T-helper 1 cell treated with Interleukin-12 subunit alpha and Interleukin-12 subunit beta and Interleukin-4 antibody, amounts not matched to agents 30 ng/mL and 1 ng/mL, for 36 hours (primary cell): ENCODE data around the gene CIITA. TPM values are rescaled to one million over a fixed set of nuclear protein-coding genes. Genes with fewer than 3 reads are reported as not detected.

Experiments used
- intact Hi-C: fragments of 100-400 bp; cut with micrococcal nuclease; formaldehyde crosslinking; loops from one replicate; pipeline ENCODE4 v1.15.1; 2024
- total RNA-seq: library from RNA; stranded (reverse); gene quantifications from 2 replicates; pipeline ENCODE4 v1.2.3, GENCODE V29; 2022

CIITA gene
- total RNA-seq, 1 donor from 2014 or later, result 67.8 TPM

DNA sequence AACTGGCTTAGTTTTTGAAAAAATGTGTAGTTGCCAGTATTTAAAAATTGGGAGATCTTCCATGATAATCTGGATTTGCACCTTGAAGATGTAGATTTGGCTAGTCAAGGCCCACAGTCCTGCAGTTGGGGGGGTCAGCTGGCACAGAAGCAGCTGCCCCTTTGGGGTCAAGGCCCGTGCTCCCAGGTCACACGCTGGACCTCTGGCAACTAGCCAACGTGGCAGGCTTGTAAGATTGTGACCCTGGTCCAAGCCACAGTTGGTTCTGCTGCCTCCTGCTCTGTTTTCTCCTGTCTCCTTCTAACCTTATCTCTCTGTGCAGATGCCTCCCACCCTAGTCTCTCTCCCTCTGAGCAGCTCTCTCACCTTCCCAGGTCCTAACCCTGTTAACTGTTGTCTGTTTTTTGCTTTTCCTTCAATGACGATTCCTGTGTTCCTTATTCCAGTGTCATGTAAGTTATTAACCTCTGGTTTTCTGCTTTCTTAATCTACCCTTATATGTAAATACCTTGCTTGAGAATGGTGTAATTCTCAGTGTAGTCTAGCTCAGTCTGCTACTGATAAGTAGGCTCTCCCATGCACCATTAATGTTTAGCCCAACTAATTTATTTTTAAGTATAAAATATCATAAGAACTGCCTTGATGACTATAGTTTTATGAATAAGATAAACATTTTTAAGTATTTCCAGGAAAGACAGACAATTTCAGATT is 95.3 kb downstream of the CIITA start:
- intact Hi-C loops, result loop anchor here (2.0 kb wide), 1 partner anchor 383 kb away; no protein-coding TSS in a partner anchor

DNA sequence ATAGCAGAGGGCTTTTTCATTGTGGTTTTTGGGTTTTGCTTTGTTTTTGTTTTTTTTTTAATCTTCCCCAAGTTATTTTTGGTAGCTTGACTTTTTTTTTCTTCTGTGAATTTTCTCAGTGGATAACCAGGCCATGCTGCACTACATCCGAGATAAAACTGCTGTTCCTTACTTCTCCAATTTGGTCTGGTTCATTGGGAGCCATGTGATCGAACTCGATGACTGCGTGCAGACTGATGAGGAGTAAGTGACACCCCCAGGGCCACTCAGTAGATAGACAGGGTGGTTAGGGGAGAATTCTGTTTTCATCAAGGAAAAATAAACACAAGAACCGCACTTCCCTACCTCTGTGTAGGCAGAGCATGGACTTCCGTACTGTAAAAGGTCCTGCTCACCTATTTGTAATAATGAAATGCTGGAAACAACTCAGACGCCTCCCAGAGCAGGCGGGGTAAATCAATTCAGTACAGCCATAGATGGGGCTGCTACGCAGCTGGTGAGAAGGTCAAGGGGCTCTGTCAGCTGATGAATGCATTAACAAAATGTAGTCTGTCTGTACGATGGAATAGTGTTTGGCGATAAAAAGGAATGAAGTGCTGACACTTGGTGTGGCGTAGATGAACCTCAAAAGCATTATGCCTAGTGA is 95.9 kb downstream of the CIITA start:
- intact Hi-C loops, result loop anchor here (2.0 kb wide), 1 partner anchor 382 kb away; no protein-coding TSS in a partner anchor

DNA sequence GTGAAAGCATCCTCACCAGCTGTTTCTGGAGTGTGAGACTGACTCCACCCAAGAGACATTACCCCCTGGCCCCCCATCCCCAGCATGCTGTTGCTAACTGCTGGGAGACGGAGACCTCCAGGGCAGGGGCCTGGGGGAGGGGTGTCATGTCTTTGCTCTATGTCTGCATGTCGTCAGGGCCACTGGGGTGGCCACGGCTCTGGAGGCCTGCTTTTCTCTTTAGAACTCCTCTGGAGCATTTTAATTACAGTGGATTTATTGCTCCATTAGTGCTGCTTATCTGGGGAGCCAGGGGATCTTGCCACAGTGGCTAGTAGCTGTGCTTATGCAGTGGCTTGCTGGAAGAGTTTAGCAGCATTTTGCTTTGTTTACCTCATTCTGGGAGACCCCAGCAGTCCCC is 99.6 kb downstream of the CIITA start:
- intact Hi-C loops, result no loop called here

DNA sequence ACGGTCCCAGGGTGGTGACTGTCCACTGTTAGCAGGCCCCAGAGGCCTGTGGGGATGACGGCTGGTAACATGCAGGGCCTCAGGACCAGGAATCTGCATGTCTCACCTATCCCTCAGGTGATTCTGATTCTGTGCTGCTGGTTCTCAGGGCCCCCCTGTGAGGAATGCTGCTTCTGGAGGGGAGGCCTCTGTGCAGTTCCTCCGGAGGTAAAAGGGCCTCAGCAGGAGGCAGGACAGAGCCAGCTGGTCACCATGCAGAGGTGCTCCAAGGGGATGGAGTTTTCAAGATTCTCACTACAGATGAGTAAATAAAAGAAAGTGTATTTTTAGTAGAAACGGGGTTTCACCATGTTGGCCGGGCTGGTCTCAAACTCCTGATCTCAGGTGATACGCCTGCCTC is 101.1 kb downstream of the CIITA start:
- intact Hi-C loops, result no loop called here

DNA sequence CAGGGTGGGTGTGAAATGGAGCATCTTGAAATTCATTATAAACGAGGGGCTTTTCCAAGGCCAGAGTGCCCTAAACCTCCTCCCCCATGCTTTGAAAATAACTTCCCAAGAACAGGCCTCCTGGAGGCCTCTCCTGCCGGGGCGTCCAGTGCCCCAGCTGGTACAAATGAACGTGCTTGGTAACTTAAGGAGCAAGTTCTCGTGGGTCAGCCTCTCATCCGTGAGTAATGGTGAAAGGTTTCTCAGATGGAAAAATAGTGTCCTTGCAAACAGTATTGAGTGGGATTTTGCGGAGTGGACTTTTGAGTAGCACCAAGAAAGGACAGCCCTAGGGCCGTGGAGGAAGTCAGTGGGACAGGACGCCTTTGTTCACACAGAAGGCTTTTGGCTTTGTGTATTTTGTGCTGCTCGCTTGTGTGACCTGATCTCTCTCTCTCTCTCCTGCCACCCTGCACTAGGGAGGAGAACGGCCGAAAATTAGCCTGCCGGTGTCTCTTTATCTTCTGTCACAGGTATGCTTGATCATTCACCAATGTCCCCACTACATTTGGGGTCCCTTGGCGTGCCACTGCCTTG is 102.0 kb downstream of the CIITA start:
- intact Hi-C loops, result no loop called here

DNA sequence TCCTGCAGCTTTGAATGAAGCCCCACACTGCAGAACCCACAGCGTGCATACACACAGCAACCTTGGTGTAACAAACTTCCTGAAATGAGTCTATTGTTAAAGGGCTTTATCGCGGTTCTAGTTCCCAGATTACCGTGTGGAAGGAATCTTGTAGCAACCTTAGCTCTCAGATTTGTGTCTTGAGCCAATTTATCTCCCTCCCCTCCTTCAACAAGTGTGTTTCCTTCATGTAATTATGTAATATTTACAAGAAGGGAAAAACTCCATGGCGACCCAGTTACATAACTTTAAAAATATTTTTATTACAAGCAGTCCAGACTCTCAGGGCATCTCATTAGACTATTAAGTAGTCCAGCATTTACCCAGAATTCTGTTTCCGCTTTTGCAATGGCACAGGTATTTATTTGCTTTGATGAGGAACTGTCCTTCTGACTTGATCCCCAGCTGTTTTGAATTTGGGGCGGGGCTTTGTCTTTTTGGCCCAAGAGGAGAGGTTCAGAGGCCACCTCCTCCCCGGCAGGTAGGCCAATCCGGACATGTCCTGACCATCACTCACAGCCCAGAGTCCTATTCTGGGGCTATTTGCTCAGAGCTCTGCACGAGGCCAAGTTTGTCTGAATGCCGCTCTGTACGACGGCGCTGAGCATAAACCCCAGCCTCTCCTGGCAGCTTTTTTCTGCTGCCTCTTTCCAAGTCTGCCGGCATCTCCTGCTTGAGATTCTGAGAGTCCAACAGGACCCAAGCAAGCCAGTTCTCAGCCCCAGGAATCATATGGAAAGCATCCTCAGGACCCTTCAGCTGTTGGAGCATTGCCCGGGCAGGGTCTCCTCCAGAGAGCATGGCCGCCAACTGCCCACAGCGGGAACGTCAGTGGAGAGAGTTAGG is 103.0 kb downstream of the CIITA start:
- intact Hi-C loops, result no loop called here

DNA sequence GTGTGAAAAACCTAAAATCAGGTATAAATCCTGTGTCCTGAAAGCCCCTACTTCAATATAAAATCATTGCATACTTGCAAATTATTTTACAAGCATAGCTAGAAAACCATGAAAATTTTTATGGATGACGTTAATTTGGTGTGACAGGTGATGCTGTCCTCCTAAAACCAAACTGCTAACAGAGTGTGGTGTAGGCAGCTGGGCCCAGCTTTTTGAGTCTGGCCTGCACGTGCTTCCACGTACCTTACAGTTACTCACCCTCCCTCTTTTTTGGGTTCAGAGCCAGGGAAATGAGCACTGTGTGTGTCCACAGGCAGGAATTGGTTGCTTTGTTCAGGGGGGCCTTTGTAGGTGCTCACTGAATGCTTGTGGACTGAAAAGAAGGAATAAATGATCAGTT is 103.8 kb downstream of the CIITA start:
- intact Hi-C loops, result loop anchor here (1.0 kb wide), 2 partner anchors 10 to 27 kb away; no protein-coding TSS in a partner anchor

DNA sequence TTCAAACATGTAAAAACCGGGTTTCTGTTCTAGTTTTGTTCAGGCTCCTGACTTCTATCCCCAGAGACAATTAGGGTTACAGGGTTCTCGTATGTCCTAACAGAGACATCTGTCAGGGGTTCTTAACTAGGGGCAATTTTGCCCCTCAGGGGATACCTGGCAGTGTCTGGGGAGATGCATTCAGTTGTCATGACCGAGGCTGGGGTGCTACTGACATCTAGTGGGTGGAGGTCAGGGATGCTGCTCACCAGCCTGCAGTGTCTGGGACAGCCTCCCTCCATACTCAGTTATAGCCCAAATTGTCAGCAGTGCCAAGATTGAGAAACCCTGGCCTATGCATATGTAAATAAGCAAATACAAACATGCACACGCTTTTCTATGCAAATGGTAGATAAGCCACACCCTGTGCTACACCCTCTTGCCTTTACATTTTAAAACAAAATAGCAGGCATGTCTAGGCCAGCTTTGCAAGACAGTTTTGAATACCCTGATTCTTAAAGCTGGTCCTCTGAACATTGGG is 104.8 kb downstream of the CIITA start:
- intact Hi-C loops, result loop anchor here (1.0 kb wide), 2 partner anchors 10 to 27 kb away; no protein-coding TSS in a partner anchor

DNA sequence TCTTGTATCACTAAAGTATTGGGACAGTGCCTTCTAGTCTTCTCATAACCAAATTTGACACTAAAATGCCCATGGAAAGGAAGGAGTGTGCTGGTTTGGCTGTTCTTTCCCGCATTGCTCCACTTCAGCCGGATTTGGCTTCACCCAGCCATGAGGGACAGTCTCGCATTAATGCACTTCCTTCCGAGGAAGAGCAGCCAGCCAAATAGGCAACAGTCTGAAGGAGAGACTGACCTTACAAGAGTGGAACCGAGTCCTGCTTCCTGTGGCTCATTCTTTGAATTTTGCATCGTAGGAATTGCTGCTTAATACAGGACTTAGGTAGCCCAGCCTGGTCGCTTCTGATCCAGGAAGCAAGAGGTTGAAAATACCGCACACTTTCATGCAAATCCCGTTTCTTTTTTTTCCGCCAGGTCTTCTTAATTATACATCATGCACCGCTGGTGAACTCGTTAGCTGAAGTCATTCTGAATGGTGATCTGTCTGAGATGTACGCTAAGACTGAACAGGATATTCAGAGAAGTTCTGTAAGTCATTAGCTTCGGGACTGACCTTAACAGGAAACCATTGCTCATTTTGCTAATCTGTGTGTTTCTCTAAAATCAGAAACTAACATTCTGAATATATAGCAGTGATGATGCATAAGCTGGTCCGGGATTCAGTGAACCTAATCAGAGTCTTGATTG is 105.6 kb downstream of the CIITA start:
- intact Hi-C loops, result no loop called here

DNA sequence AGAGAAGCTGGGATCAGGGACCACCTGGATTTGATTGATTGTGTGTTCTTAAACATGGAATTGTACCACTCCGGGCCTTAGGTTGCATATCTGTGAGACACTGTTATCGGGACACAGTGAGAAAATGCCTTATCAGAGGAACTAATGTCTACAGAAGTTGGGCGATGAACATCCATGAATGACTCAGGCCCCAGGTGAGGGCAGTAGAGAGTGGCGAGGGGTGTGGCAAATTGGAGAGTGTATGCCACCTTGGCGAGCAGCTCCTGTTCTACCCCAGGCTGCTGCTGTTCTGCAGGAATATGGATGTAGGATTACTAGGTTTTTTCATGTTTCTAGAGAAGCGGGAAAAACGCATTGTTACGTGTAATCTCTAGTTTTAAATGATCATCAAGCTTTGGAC is 106.2 kb downstream of the CIITA start:
- intact Hi-C loops, result no loop called here

DNA sequence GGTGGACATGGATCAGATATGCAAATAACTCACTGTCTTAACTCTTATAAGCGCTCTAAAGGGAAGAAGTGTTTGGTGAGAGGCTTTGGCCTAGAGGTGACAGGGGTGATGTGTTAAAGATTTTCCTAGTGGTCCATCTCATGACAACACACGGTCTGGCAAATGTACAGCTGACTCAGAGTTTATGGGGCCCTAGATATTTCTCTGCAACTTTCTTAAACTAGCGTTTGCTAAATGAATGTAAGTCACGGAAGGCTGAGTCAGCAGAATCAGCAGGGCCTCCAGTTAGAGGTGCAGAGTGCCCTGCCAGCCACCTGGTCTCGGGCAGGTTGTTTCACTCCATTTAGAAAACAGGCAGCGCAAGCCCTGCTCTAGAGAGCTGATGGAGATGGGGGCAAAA is 107.5 kb downstream of the CIITA start:
- intact Hi-C loops, result no loop called here

Other genes starting within 250 kb of the CIITA start
- gene TEKT5, start 182.3 kb upstream of the CIITA start, total RNA-seq, result not detected in 2 replicates
- 39.4 and 40.9 TPM in 2 replicates for gene NUBP1, start 133.4 kb upstream of the CIITA start, total RNA-seq
- 0.22 and 0.32 TPM in 2 replicates for gene TVP23A, start 58.4 kb upstream of the CIITA start, total RNA-seq
- 27.6 and 29.2 TPM in 2 replicates for gene DEXI, start 65.3 kb downstream of the CIITA start, total RNA-seq
- 39.2 and 40.4 TPM in 2 replicates for gene CLEC16A, start 67.4 kb downstream of the CIITA start, total RNA-seq